B cell (primary cell): ENCODE results near the gene SCML1. TPM values are rescaled to one million over a fixed set of nuclear protein-coding genes. Genes with fewer than 3 reads are reported as not detected.

Source experiments
- ATAC-seq: fragments of 200-7000 bp; cut with Tn5 transposase; one replicate; pipeline ENCODE4 v1.10.0; 2021; ENCODE audit warnings: low read depth, mild to moderate bottlenecking, moderate number of reproducible peaks, moderate library complexity
- CTCF ChIA-PET: fragments of 350-600 bp; sonication (Branson Sonifier 250); formaldehyde crosslinking; loops from one replicate; lab custom pipeline; 2021; ENCODE audit warnings: antibody characterized with exemption, inconsistent platforms; lab: Charles Lee
- POLR2A ChIA-PET: fragments of 350-600 bp; sonication (Branson Sonifier 250); formaldehyde crosslinking; loops from one replicate; lab custom pipeline; 2021; ENCODE audit warnings: antibody characterized with exemption; lab: Charles Lee
- DNase-seq: peaks from one replicate; pipeline ENCODE4 v3.0.0; 2013
- H2AFZ ChIP-seq: 2 replicates; pipeline ENCODE4 v1.6.1; 2012; ENCODE audit warnings: mild to moderate bottlenecking, low read depth, low read length; ENCODE audit not compliant: insufficient read depth, poor library complexity, severe bottlenecking
- H3K27ac ChIP-seq, 2 donors: 1 replicate in 1 of 2; 2 replicates in 1 of 2; pipeline ENCODE4 v1.5.1; 2012 to 2013; ENCODE audit warnings: low read length in 2 of 2, mild to moderate bottlenecking in 2 of 2, moderate library complexity in 1 of 2
- H3K27me3 ChIP-seq, 4 experiments: fragments of 200-600 bp in 1 of 4; sonication (generic) in 1 of 4; replicated peaks in 1 of 4; 1 replicate in 2 of 4; 2 replicates in 2 of 4; pipeline versions ENCODE4 v1.6.1 to v1.7.0; 2013 to 2016; ENCODE audit warnings: low read length in 3 of 4, mild to moderate bottlenecking in 2 of 4, mixed read lengths in 1 of 4, moderate library complexity in 1 of 4; ENCODE audit not compliant: insufficient read depth in 4 of 4, control insufficient read depth in 3 of 4; ENCODE audit errors: control extremely low read depth in 1 of 4
- H3K36me3 ChIP-seq, 2 experiments: replicated peaks in 1 of 2; 1 replicate in 1 of 2; 2 replicates in 1 of 2; pipeline versions ENCODE4 v1.6.1 to v1.7.1; 2013; ENCODE audit warnings: low read length in 1 of 2; ENCODE audit not compliant: insufficient read depth in 2 of 2, control insufficient read depth in 1 of 2; ENCODE audit errors: control extremely low read depth in 1 of 2, extremely low read depth in 1 of 2
- H3K4me1 ChIP-seq, 2 donors: fragments of 200-600 bp in 1 of 2; sonication (generic) in 1 of 2; 1 replicate in 1 of 2; 2 replicates in 1 of 2; pipeline versions ENCODE4 v1.5.1 to v1.6.1; 2013 to 2017; ENCODE audit warnings: low read length in 2 of 2; ENCODE audit not compliant: control insufficient read depth in 2 of 2, insufficient read depth in 2 of 2
- H3K4me2 ChIP-seq: replicated peaks from 2 replicates; pipeline ENCODE3; 2012; ENCODE audit warnings: mild to moderate bottlenecking, low read depth, low read length; ENCODE audit not compliant: poor library complexity, severe bottlenecking
- H3K4me3 ChIP-seq, 5 experiments: fragments of 200-600 bp in 1 of 5; sonication (generic) in 1 of 5; 1 replicate in 3 of 5; 2 replicates in 2 of 5; pipeline versions ENCODE4 v1.5.1 to v1.7.0; 2011 to 2016; ENCODE audit warnings: low read length in 4 of 5, mild to moderate bottlenecking in 4 of 5, low read depth in 2 of 5, control low read depth in 1 of 5, moderate library complexity in 1 of 5; ENCODE audit not compliant: insufficient read depth in 1 of 5; ENCODE audit errors: control extremely low read depth in 1 of 5, extremely low read depth in 1 of 5
- H3K79me2 ChIP-seq: fragments of 200-600 bp; sonication (generic); one replicate; pipeline ENCODE4 v1.6.0; 2016; ENCODE audit warnings: low read length; ENCODE audit not compliant: control insufficient read depth, insufficient read depth
- H3K9ac ChIP-seq: fragments of 200-600 bp; sonication (generic); 2 replicates; pipeline ENCODE4 v1.6.1; 2017; ENCODE audit warnings: mild to moderate bottlenecking, low read length, moderate library complexity
- H3K9me3 ChIP-seq, 3 donors: one replicate each; pipeline versions ENCODE4 v1.6.1 to v1.7.1; 2013; ENCODE audit warnings: low read length in 2 of 3; ENCODE audit not compliant: control insufficient read depth in 2 of 3, insufficient read depth in 1 of 3; ENCODE audit errors: control extremely low read depth in 1 of 3
- H4K20me1 ChIP-seq: 2 replicates; pipeline ENCODE4 v1.6.0; 2012; ENCODE audit warnings: mild to moderate bottlenecking, low read length; ENCODE audit not compliant: insufficient read depth, control insufficient read depth, poor library complexity, severe bottlenecking
- H3K27ac Mint-ChIP-seq: one replicate; pipeline ENCODE4 v1.8.0; 2021; ENCODE audit warnings: mixed read lengths
- H3K27me3 Mint-ChIP-seq: one replicate; pipeline ENCODE4 v1.8.0; 2021; ENCODE audit warnings: mixed read lengths
- H3K4me1 Mint-ChIP-seq: one replicate; pipeline ENCODE4 v1.8.0; 2021; ENCODE audit warnings: mixed read lengths
- H3K4me3 Mint-ChIP-seq: one replicate; pipeline ENCODE4 v1.8.0; 2021; ENCODE audit warnings: mixed read lengths
- H3K9me3 Mint-ChIP-seq: one replicate; pipeline ENCODE4 v1.8.0; 2022; ENCODE audit warnings: mixed read lengths; ENCODE audit not compliant: insufficient read depth
- CTCF ChIP-seq: fragments of 200-600 bp; IDR thresholded peaks from one replicate; pipeline ENCODE4 v1.8.0; 2022; ENCODE audit warnings: antibody characterized with exemption, mild to moderate bottlenecking
- EZH2 ChIP-seq: IDR thresholded peaks from 2 replicates; pipeline ENCODE4 v1.6.1; 2012; ENCODE audit warnings: borderline replicate concordance, low read depth, mild to moderate bottlenecking, moderate library complexity, low read length; ENCODE audit not compliant: insufficient read depth, poor library complexity, severe bottlenecking
- WGBS: methylation state at CpG from one replicate; pipeline ENCODE4 v1.1.5; 2013; ENCODE audit warnings: missing lambda C conversion rate; ENCODE audit not compliant: insufficient coverage; 5-methylcytosine and 5-hydroxymethylcytosine counted together
- intact Hi-C: fragments of 100-400 bp; cut with micrococcal nuclease; formaldehyde crosslinking; loops from one replicate; pipeline ENCODE4 v1.10.0; 2022
- polyA plus RNA-seq: library from polyadenylated mRNA; depleted of rRNA; stranded (reverse); fragments of >200 nt; gene quantifications from 2 replicates; pipeline ENCODE4 v1.2.3, GENCODE V29; 2012
- total RNA-seq, 2 donors: library from RNA; stranded (reverse); fragments of 120-200 nt in 1 of 2; gene quantifications; 1 replicate in 1 of 2; 2 replicates in 1 of 2; pipeline versions ENCODE4 v1.2.3 to v1.2.4, GENCODE V29; 2013 to 2022

SCML1 gene
- total and polyA plus RNA-seq, 2 donors (not counting 1 experiment from before 2014, with no cell fraction given), result 6.7 to 9.6 TPM

DNA sequence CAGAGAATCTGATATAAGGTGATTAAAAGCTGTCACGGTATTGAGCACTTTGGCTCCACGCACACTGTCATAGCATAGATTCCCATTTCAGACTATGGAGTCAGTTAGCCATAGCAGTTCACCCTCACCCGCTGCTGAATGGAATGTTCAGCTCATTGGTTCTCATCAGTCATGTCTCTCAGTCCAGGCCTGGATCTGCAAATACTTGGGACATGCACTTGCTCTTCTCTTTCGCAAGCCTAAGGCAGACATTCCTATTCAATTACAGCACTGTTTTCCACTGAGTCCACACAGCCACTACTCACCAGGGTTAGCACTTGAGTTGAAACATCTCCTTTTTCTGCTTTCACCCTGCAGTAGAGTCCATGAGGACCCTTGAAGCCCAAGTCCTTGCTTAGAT lies 30.6 kb upstream of the SCML1 start:
- H3K27me3 Mint-ChIP-seq, result peaks cover 4% of the 10 kb centered on the region
- ChIA-PET POLR2A (no interaction called here), CTCF (no interaction called here)
- Histone ChIP-seq H3K36me3 (no peaks in the 10 kb centered on the region), H2AFZ (no peak overlapping the region), H3K9ac (no peak overlapping the region), H3K4me3 (no peak overlapping the region), H3K27me3 (no peaks in the 10 kb centered on the region), H4K20me1 (no peaks in the 10 kb centered on the region), H3K4me1 (no peaks in the 10 kb centered on the region), H3K9me3 (no peaks in the 10 kb centered on the region), H3K4me2 (no peak overlapping the region), H3K79me2 (no peaks in the 10 kb centered on the region), H3K27ac (no peak overlapping the region)
- no peak for ATAC-seq
- DNase-seq, result no peak
- H3K4me3 Mint-ChIP-seq, result no peak overlapping the region
- H3K27ac Mint-ChIP-seq, result no peak overlapping the region
- H3K9me3 Mint-ChIP-seq, result no peaks in the 10 kb centered on the region
- intact Hi-C loops, result no loop called here
- TF ChIP-seq CTCF (no peak), EZH2 (no peak)
- 88% methylated on average over 1 of the region's 4 CpGs for WGBS
- no peaks in the 10 kb centered on the region for H3K4me1 Mint-ChIP-seq

DNA sequence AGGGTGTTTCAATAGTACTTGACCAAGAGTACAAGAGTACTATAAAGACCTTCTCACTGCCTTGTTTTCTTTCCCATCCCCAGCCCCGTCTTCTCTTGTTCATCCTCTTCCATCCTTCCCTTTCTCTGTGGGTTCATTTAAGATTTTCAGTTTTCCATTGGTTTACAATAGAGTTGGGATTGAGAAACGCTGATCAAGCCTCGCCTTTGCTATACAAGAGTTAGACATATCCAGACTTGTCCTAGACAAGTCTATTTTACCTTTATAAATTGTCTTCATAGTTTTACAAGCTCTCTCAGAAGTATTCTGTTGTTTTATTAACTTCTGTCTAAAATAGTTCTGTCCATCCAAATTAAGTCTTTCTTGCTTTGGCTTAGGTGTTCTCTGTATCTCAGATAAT lies 29.6 kb upstream of the SCML1 start:
- CTCF ChIA-PET, result no interaction called here

More for the DNA sequence above, 29.6 kb upstream of the SCML1 start:
- Histone ChIP-seq H3K36me3 (no peaks in the 10 kb centered on the region), H3K9me3 (no peaks in the 10 kb centered on the region), H3K4me2 (no peak overlapping the region), H3K27me3 (no peaks in the 10 kb centered on the region), H3K4me3 (no peak overlapping the region), H3K27ac (no peak overlapping the region), H3K9ac (no peak overlapping the region), H3K4me1 (no peaks in the 10 kb centered on the region), H2AFZ (no peak overlapping the region), H4K20me1 (no peaks in the 10 kb centered on the region), H3K79me2 (no peaks in the 10 kb centered on the region)
- no peaks in the 10 kb centered on the region for H3K4me1 Mint-ChIP-seq
- TF ChIP-seq EZH2, result no peak
- TF ChIP-seq CTCF, result no peak
- intact Hi-C loops, result no loop called here
- ATAC-seq (no peak), DNase-seq (no peak)
- no peaks in the 10 kb centered on the region for H3K9me3 Mint-ChIP-seq
- H3K27ac Mint-ChIP-seq, result no peak overlapping the region
- no peak overlapping the region for H3K4me3 Mint-ChIP-seq
- no CpG with 5 or more reads among the region's 3 CpGs for WGBS
- peaks cover 6% of the 10 kb centered on the region for H3K27me3 Mint-ChIP-seq
- POLR2A ChIA-PET, result no interaction called here
